HL-60 (cell line): ENCODE measurements around the gene ICAM2.

Source experiments
- DNase-seq, 2 experiments: peaks; one replicate each; pipeline ENCODE4 v3.0.0-alpha.2; 2010 to 2020; ENCODE audit warnings: low read depth in 1 of 2, low spot score in 1 of 2
- H3K27ac ChIP-seq: fragments of 250-450 bp; sonication (Bioruptor Pico); replicated peaks from 2 replicates; pipeline ENCODE4 v1.5.1; 2020; ENCODE audit warnings: mild to moderate bottlenecking, moderate library complexity
- H3K27me3 ChIP-seq: fragments of 250-450 bp; sonication (Bioruptor Pico); 2 replicates; pipeline ENCODE4 v1.5.1; 2021; ENCODE audit warnings: mild to moderate bottlenecking, moderate library complexity; ENCODE audit not compliant: insufficient read depth, poor library complexity, severe bottlenecking
- H3K4me3 ChIP-seq: replicated peaks from 2 replicates; pipeline ENCODE4 v1.5.1; 2011; ENCODE audit warnings: mild to moderate bottlenecking, control low read depth, low read length; ENCODE audit not compliant: insufficient read depth
- CTCF ChIP-seq: IDR thresholded peaks from one replicate; pipeline ENCODE4 v1.5.1; 2011; ENCODE audit warnings: low read length, control low read depth, inconsistent platforms; ENCODE audit not compliant: insufficient read depth
- GABPA ChIP-seq: IDR thresholded peaks from 2 replicates; pipeline ENCODE4 v1.6.1; 2012; ENCODE audit warnings: low read depth
- POLR2AphosphoS5 ChIP-seq: IDR thresholded peaks from 2 replicates; pipeline ENCODE4 v1.6.1; 2012; ENCODE audit warnings: low read depth
- SPI1 ChIP-seq: IDR thresholded peaks from 2 replicates; pipeline ENCODE4 v1.6.1; 2012; ENCODE audit warnings: low read depth, mild to moderate bottlenecking, borderline replicate concordance
- TF ChIP-seq, protein P1 (sequence below): IDR thresholded peaks from 2 replicates; pipeline ENCODE4 v1.6.1; 2012; ENCODE audit warnings: low read depth; ENCODE audit not compliant: insufficient replicate concordance

ICAM2 gene

DNA sequence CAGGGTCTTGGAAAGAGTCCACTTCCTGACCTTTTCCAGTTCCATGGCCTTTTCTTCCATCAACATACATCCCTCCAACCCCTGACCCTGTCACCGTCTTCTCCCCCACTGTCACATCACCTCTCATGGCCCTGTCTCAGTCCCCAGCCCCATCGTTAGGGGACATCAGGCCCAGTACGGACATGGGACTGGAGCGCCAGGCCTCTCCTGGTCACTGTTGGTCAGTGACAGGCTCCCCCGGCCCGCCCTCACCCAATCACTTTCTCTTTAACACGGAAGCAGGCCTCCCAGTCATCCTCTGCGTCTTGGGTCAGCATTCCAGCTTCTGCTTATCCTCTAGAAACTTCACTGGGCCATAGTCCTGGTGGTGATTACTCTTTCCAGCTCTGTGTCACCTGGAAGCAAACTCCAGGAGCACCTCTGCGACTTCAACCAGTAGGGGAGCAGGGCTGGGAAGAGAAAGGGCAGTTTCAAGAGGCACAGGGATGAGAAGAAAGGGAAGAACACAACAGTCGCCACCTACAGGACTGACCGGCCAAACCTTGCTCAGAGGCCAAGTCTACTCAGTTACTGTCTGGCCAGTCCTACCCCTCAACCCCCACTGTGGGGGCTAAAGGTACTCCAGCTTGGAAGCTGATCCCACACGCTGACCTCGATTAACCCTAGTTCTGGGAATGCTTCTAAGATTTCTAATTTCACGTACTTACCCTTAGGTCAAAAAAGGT, 15.9 kb upstream of the ICAM2 start:
- Histone ChIP-seq H3K27ac (no peak overlapping the region), H3K27me3 (no peaks in the 10 kb centered on the region), H3K4me3 (no peak overlapping the region)
- no peak for DNase-seq
- TF ChIP-seq CTCF (no peak), GABPA (no peak), SPI1 (no peak), POLR2AphosphoS5 (no peak)
- TF ChIP-seq, protein P1, sequence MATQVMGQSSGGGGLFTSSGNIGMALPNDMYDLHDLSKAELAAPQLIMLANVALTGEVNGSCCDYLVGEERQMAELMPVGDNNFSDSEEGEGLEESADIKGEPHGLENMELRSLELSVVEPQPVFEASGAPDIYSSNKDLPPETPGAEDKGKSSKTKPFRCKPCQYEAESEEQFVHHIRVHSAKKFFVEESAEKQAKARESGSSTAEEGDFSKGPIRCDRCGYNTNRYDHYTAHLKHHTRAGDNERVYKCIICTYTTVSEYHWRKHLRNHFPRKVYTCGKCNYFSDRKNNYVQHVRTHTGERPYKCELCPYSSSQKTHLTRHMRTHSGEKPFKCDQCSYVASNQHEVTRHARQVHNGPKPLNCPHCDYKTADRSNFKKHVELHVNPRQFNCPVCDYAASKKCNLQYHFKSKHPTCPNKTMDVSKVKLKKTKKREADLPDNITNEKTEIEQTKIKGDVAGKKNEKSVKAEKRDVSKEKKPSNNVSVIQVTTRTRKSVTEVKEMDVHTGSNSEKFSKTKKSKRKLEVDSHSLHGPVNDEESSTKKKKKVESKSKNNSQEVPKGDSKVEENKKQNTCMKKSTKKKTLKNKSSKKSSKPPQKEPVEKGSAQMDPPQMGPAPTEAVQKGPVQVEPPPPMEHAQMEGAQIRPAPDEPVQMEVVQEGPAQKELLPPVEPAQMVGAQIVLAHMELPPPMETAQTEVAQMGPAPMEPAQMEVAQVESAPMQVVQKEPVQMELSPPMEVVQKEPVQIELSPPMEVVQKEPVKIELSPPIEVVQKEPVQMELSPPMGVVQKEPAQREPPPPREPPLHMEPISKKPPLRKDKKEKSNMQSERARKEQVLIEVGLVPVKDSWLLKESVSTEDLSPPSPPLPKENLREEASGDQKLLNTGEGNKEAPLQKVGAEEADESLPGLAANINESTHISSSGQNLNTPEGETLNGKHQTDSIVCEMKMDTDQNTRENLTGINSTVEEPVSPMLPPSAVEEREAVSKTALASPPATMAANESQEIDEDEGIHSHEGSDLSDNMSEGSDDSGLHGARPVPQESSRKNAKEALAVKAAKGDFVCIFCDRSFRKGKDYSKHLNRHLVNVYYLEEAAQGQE: no peak

GRCh38 chr17:64032081-64032480, 11.6 kb upstream of the ICAM2 start:
- no peak overlapping the region for H3K4me3 ChIP-seq
- H3K27me3 ChIP-seq: no peaks in the 10 kb centered on the region
- DNase-seq: no peak
- no peak for TF ChIP-seq POLR2AphosphoS5
- no peak for TF ChIP-seq GABPA
- no peak for TF ChIP-seq CTCF
- no peak for TF ChIP-seq SPI1
- TF ChIP-seq, protein P1: no peak
- H3K27ac ChIP-seq: no peak overlapping the region

GRCh38 chr17:64028874-64029464, 8.5 kb upstream of the ICAM2 start:
- DNase-seq: peak in 1 of 2 experiments; percentile 64
- TF ChIP-seq SPI1 (no peak), POLR2AphosphoS5 (no peak), GABPA (no peak), CTCF (peak; percentile 41)
- TF ChIP-seq, protein P1: no peak
- Histone ChIP-seq H3K4me3 (no peak overlapping the region), H3K27me3 (no peaks in the 10 kb centered on the region), H3K27ac (no peak overlapping the region)
